ENCODE measurements around the gene TRPC6.

DNA sequence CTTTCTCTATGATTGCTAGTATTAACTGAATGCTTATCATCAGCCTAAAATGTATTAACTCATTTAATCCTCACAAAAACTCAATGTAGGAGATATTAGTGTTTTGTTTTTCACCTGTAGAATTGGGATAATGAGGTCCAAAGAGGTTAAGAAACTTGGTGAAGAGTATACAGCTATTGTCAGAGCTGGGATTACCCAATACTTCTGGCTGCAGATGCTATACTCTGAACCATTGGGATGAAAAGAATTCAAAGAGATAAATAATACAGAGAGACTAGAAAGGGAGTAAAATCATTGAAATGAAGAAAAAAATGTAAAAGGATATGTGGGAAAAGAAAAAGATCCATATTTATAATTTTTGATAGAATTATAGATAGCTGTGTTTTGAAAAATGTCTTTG lies 137.1 kb downstream of the TRPC6 start:
- no peak for TF ChIP-seq CREB1 (CRISPR knock-in tag; IDR thresholded peaks at IDR 0.05)
- TF ChIP-seq TEAD4 (CRISPR knock-in tag; IDR thresholded peaks at IDR 0.05): no peak
- TF ChIP-seq, protein P1, sequence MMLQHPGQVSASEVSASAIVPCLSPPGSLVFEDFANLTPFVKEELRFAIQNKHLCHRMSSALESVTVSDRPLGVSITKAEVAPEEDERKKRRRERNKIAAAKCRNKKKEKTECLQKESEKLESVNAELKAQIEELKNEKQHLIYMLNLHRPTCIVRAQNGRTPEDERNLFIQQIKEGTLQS (CRISPR knock-in tag; conservative IDR thresholded peaks at IDR 0.05): no peak
- TF ChIP-seq, protein P2, sequence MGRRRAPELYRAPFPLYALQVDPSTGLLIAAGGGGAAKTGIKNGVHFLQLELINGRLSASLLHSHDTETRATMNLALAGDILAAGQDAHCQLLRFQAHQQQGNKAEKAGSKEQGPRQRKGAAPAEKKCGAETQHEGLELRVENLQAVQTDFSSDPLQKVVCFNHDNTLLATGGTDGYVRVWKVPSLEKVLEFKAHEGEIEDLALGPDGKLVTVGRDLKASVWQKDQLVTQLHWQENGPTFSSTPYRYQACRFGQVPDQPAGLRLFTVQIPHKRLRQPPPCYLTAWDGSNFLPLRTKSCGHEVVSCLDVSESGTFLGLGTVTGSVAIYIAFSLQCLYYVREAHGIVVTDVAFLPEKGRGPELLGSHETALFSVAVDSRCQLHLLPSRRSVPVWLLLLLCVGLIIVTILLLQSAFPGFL (CRISPR knock-in tag; IDR thresholded peaks at IDR 0.05; ENCODE audit: borderline replicate concordance): no peak
- no peak for TF ChIP-seq NFE2L1 (CRISPR knock-in tag; IDR thresholded peaks at IDR 0.05)
- TF ChIP-seq, protein P3, sequence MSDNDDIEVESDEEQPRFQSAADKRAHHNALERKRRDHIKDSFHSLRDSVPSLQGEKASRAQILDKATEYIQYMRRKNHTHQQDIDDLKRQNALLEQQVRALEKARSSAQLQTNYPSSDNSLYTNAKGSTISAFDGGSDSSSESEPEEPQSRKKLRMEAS (CRISPR knock-in tag; IDR thresholded peaks at IDR 0.05): no peak
- no peak for TF ChIP-seq FOXJ3 (CRISPR knock-in tag; IDR thresholded peaks at IDR 0.05; ENCODE audit: borderline replicate concordance)
- TF ChIP-seq, protein P4, sequence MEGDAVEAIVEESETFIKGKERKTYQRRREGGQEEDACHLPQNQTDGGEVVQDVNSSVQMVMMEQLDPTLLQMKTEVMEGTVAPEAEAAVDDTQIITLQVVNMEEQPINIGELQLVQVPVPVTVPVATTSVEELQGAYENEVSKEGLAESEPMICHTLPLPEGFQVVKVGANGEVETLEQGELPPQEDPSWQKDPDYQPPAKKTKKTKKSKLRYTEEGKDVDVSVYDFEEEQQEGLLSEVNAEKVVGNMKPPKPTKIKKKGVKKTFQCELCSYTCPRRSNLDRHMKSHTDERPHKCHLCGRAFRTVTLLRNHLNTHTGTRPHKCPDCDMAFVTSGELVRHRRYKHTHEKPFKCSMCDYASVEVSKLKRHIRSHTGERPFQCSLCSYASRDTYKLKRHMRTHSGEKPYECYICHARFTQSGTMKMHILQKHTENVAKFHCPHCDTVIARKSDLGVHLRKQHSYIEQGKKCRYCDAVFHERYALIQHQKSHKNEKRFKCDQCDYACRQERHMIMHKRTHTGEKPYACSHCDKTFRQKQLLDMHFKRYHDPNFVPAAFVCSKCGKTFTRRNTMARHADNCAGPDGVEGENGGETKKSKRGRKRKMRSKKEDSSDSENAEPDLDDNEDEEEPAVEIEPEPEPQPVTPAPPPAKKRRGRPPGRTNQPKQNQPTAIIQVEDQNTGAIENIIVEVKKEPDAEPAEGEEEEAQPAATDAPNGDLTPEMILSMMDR (IDR thresholded peaks at IDR 0.05): no peak
- no peak for TF ChIP-seq KAT7 (CRISPR knock-in tag; IDR thresholded peaks at IDR 0.05; ENCODE audit: borderline replicate concordance)
- TF ChIP-seq, protein P5, sequence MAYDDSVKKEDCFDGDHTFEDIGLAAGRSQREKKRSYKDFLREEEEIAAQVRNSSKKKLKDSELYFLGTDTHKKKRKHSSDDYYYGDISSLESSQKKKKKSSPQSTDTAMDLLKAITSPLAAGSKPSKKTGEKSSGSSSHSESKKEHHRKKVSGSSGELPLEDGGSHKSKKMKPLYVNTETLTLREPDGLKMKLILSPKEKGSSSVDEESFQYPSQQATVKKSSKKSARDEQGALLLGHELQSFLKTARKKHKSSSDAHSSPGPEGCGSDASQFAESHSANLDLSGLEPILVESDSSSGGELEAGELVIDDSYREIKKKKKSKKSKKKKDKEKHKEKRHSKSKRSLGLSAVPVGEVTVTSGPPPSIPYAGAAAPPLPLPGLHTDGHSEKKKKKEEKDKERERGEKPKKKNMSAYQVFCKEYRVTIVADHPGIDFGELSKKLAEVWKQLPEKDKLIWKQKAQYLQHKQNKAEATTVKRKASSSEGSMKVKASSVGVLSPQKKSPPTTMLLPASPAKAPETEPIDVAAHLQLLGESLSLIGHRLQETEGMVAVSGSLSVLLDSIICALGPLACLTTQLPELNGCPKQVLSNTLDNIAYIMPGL (CRISPR knock-in tag; IDR thresholded peaks at IDR 0.05): no peak

Measured in WTC11 (cell line).